Measurements from ENCODE around the gene CARMIL3.

CARMIL3 gene

GRCh38 chr14:24080888-24081738 is 29.3 kb downstream of the CARMIL3 start:
- TF ChIP-seq CTCF (conservative IDR thresholded peaks at IDR 0.05), result no peak
- peak overlapping the region; percentile 85 for H3K27ac ChIP-seq

GRCh38 chr14:24081739-24082211 is 30.0 kb downstream of the CARMIL3 start:
- TF ChIP-seq CTCF (conservative IDR thresholded peaks at IDR 0.05), result no peak
- H3K27ac ChIP-seq, result peak overlapping the region; percentile 85

GRCh38 chr14:24082411-24083080 is 30.7 kb downstream of the CARMIL3 start:
- TF ChIP-seq CTCF (conservative IDR thresholded peaks at IDR 0.05), result no peak
- no peak overlapping the region for H3K27ac ChIP-seq

- H3K27ac ChIP-seq, result no peak overlapping the region
- TF ChIP-seq CTCF (conservative IDR thresholded peaks at IDR 0.05), result no peak
These were observed 31.7 kb downstream of the CARMIL3 start for GRCh38 chr14:24083462-24083861.

GRCh38 chr14:24084440-24084839 is 32.6 kb downstream of the CARMIL3 start:
- H3K27ac ChIP-seq, result no peak overlapping the region
- TF ChIP-seq CTCF (conservative IDR thresholded peaks at IDR 0.05), result no peak

- H3K27ac ChIP-seq, result no peak overlapping the region
- no peak for TF ChIP-seq CTCF (conservative IDR thresholded peaks at IDR 0.05)
These were observed 33.4 kb downstream of the CARMIL3 start for GRCh38 chr14:24085215-24085614.

GRCh38 chr14:24086193-24086955 is 34.6 kb downstream of the CARMIL3 start:
- H3K27ac ChIP-seq, result no peak overlapping the region
- TF ChIP-seq CTCF (conservative IDR thresholded peaks at IDR 0.05), result no peak

Data from VCaP (cell line).